ENCODE results near the gene FOXS1.

Gene FOXS1

DNA sequence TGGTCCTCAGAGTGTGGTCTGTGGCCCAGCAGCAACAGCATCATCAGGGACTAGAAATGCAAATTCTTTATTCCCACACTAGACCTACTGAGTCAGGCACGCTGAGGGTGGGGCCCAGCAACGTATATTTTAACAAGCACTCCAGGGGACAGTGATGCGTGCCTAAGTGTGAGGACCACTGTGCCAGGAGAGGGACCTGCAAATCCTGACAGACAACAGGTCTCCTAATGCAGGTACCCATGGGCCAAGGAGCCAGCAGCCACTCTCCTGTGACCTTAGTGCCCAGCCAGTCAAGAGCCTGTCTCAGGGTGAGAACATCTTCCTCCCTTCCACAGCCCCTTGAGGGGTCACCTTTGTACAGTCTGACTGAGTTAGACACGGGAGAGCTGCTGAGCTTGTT, 34.2 kb downstream of the FOXS1 start:
- in situ Hi-C loops (cut with HindIII; ENCODE audit: low sequenced_read_pairs), result no loop called here
- DNase-seq (ENCODE audit: low read depth, low spot score), result no peak
- no peak overlapping the region for H3K4me3 ChIP-seq (ENCODE audit: low read depth, low read length)
- TF ChIP-seq, protein P1, sequence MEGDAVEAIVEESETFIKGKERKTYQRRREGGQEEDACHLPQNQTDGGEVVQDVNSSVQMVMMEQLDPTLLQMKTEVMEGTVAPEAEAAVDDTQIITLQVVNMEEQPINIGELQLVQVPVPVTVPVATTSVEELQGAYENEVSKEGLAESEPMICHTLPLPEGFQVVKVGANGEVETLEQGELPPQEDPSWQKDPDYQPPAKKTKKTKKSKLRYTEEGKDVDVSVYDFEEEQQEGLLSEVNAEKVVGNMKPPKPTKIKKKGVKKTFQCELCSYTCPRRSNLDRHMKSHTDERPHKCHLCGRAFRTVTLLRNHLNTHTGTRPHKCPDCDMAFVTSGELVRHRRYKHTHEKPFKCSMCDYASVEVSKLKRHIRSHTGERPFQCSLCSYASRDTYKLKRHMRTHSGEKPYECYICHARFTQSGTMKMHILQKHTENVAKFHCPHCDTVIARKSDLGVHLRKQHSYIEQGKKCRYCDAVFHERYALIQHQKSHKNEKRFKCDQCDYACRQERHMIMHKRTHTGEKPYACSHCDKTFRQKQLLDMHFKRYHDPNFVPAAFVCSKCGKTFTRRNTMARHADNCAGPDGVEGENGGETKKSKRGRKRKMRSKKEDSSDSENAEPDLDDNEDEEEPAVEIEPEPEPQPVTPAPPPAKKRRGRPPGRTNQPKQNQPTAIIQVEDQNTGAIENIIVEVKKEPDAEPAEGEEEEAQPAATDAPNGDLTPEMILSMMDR (IDR thresholded peaks at IDR 0.05; ENCODE audit: low read depth, low read length), result no peak

- TF ChIP-seq, protein P1 (IDR thresholded peaks at IDR 0.05; ENCODE audit: low read depth, low read length), result no peak
- no peak for DNase-seq (ENCODE audit: low read depth, low spot score)
- in situ Hi-C loops (cut with HindIII; ENCODE audit: low sequenced_read_pairs), result no loop called here
- no peak overlapping the region for H3K4me3 ChIP-seq (ENCODE audit: low read depth, low read length)
Measured at GRCh38 chr20:31809661-31810060, 35.7 kb downstream of the FOXS1 start.

GRCh38 chr20:31808481-31808880, 36.9 kb downstream of the FOXS1 start:
- H3K4me3 ChIP-seq (ENCODE audit: low read depth, low read length), result no peak overlapping the region
- in situ Hi-C loops (cut with HindIII; ENCODE audit: low sequenced_read_pairs), result no loop called here
- TF ChIP-seq, protein P1 (IDR thresholded peaks at IDR 0.05; ENCODE audit: low read depth, low read length), result no peak
- peak; percentile 29 for DNase-seq (ENCODE audit: low read depth, low spot score)

DNA sequence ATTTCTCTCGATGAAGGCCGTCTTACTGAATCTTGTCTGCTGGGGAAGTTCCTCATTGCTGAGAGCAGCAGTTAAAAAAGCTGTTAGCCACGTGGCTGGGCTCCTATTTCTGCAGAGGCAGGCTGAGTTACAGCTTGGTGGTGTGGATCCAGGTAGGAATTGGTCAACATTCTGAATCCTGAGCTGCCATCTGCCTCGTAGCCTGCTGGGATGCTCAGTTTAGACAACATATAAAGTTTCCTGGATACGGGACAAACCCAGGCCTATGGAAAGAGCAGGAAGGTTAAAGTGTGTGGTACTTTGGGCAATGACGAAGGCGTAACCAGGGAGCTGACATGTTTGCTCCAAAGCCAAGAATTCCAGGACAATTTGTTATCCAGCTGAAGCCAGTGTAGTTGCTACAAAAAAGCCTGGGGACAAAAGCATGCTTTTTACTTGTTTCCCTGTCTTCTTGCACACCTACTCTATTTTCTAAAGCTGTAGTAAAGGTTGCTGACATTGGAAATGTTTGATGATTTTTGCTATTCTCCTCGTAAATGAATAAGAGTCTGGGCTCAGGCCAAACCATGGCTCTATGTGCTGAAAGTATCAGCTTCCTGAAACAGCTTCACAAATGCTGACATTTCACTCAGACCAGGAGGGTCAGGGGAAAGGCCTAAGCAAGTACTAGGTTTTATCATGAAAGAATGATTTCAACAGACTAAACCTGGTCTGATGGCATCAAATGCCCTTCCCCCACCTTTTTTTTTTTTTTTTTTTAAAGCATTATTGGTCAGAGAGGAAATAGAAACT, 38.6 kb downstream of the FOXS1 start:
- in situ Hi-C loops (cut with HindIII; ENCODE audit: low sequenced_read_pairs), result no loop called here
- TF ChIP-seq, protein P1 (IDR thresholded peaks at IDR 0.05; ENCODE audit: low read depth, low read length), result no peak
- H3K4me3 ChIP-seq (ENCODE audit: low read depth, low read length), result no peak overlapping the region
- peak; percentile 21 for DNase-seq (ENCODE audit: low read depth, low spot score)

GRCh38 chr20:31803552-31804291, 41.7 kb downstream of the FOXS1 start:
- TF ChIP-seq, protein P1 (IDR thresholded peaks at IDR 0.05; ENCODE audit: low read depth, low read length), result no peak
- H3K4me3 ChIP-seq (ENCODE audit: low read depth, low read length), result no peak overlapping the region
- in situ Hi-C loops (cut with HindIII; ENCODE audit: low sequenced_read_pairs), result no loop called here
- no peak for DNase-seq (ENCODE audit: low read depth, low spot score)

- no peak overlapping the region for H3K4me3 ChIP-seq (ENCODE audit: low read depth, low read length)
Measured at GRCh38 chr20:31801508-31801907, 43.9 kb downstream of the FOXS1 start.

More at GRCh38 chr20:31801508-31801907, 43.9 kb downstream of the FOXS1 start:
- in situ Hi-C loops (cut with HindIII; ENCODE audit: low sequenced_read_pairs), result no loop called here
- DNase-seq (ENCODE audit: low read depth, low spot score), result no peak
- TF ChIP-seq, protein P1 (IDR thresholded peaks at IDR 0.05; ENCODE audit: low read depth, low read length), result no peak

Measured in astrocyte of the spinal cord (primary cell).